ENCODE measurements around the gene MYLIP. TPM values are rescaled to one million over a fixed set of nuclear protein-coding genes. Genes with fewer than 3 reads are reported as not detected.

The MYLIP gene
- total RNA-seq, 4 donors from 2014 or later = 20.1 to 46.2 (median 24.7) TPM

GRCh38 chr6:16098211-16098610 lies 30.7 kb upstream of the MYLIP start:
- Histone ChIP-seq H3K27me3 (no peaks in the 10 kb centered on the region), H3K27ac (no peak overlapping the region), H3K4me3 (no peak overlapping the region), H3K36me3 (no peaks in the 10 kb centered on the region), H3K4me1 (no peaks in the 10 kb centered on the region), H3K9me3 (no peaks in the 10 kb centered on the region)
- no peak for DNase-seq
- TF ChIP-seq, protein P1, sequence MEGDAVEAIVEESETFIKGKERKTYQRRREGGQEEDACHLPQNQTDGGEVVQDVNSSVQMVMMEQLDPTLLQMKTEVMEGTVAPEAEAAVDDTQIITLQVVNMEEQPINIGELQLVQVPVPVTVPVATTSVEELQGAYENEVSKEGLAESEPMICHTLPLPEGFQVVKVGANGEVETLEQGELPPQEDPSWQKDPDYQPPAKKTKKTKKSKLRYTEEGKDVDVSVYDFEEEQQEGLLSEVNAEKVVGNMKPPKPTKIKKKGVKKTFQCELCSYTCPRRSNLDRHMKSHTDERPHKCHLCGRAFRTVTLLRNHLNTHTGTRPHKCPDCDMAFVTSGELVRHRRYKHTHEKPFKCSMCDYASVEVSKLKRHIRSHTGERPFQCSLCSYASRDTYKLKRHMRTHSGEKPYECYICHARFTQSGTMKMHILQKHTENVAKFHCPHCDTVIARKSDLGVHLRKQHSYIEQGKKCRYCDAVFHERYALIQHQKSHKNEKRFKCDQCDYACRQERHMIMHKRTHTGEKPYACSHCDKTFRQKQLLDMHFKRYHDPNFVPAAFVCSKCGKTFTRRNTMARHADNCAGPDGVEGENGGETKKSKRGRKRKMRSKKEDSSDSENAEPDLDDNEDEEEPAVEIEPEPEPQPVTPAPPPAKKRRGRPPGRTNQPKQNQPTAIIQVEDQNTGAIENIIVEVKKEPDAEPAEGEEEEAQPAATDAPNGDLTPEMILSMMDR (IDR thresholded peaks at IDR 0.05) = no peak
- TF ChIP-seq POLR2A (IDR thresholded peaks at IDR 0.05) = no peak

GRCh38 chr6:16102208-16102607 lies 26.7 kb upstream of the MYLIP start:
- Histone ChIP-seq H3K27me3 (no peaks in the 10 kb centered on the region), H3K4me1 (no peaks in the 10 kb centered on the region), H3K9me3 (no peaks in the 10 kb centered on the region), H3K27ac (no peak overlapping the region), H3K4me3 (no peak overlapping the region), H3K36me3 (no peaks in the 10 kb centered on the region)
- TF ChIP-seq, protein P1 (IDR thresholded peaks at IDR 0.05) = no peak
- no peak for TF ChIP-seq POLR2A (IDR thresholded peaks at IDR 0.05)
- no peak for DNase-seq

DNA sequence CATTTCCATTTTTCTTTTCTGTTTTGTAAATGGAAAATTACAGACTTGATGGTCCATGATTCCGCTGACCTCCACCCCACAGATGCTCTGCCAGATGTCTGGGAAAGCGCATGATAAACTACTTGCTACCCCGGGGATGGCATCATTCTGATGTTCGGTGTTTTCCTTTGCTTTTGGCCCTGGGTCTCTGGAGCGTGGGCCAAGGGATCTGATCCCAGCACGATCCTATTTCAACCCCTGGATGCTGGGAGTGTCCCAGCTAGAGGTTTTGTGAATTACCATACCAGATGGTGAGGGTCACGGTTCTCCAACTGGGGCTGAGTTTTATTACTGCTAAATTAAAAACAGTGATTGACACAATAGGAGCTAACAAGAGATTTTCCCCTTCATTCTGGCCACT lies 25.2 kb upstream of the MYLIP start:
- Histone ChIP-seq H3K9me3 (no peaks in the 10 kb centered on the region), H3K27me3 (no peaks in the 10 kb centered on the region), H3K4me1 (no peaks in the 10 kb centered on the region), H3K36me3 (no peaks in the 10 kb centered on the region), H3K27ac (no peak overlapping the region), H3K4me3 (no peak overlapping the region)
- no peak for DNase-seq
- TF ChIP-seq, protein P1 (IDR thresholded peaks at IDR 0.05) = no peak
- no peak for TF ChIP-seq POLR2A (IDR thresholded peaks at IDR 0.05)

GRCh38 chr6:16104624-16105433 lies 24.1 kb upstream of the MYLIP start:
- H3K4me3 ChIP-seq = no peak overlapping the region
- no peaks in the 10 kb centered on the region for H3K9me3 ChIP-seq
- H3K27me3 ChIP-seq = no peaks in the 10 kb centered on the region
- TF ChIP-seq, protein P1 (IDR thresholded peaks at IDR 0.05) = no peak
- TF ChIP-seq POLR2A (IDR thresholded peaks at IDR 0.05) = no peak
- no peak for DNase-seq
- no peaks in the 10 kb centered on the region for H3K36me3 ChIP-seq
- no peaks in the 10 kb centered on the region for H3K4me1 ChIP-seq
- H3K27ac ChIP-seq = no peak overlapping the region

DNA sequence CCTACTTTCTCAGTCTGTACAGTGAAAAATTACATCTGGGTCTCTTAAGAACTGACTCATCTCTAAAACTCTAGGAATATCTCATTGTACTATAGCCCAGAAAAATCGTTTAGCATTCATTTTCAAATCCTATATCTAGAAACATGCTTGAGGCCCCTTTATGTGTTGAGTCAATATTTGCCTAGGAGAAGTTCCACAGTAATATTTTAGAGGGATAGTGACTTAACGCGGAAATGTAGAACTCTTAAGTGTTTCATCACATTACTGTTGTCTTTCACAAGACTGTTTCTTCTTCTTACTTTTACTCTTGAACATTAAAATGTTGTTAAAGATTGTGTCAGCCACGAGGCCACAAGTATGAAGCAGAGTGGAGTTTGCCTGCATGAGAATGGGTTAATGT lies 23.0 kb upstream of the MYLIP start:
- Histone ChIP-seq H3K27me3 (no peaks in the 10 kb centered on the region), H3K4me1 (no peaks in the 10 kb centered on the region), H3K9me3 (no peaks in the 10 kb centered on the region), H3K4me3 (no peak overlapping the region), H3K36me3 (no peaks in the 10 kb centered on the region), H3K27ac (no peak overlapping the region)
- DNase-seq = no peak
- TF ChIP-seq, protein P1 (IDR thresholded peaks at IDR 0.05) = no peak
- no peak for TF ChIP-seq POLR2A (IDR thresholded peaks at IDR 0.05)

All from Peyer's patch (tissue), 4 donors.